Left lung (tissue), 10 donors: ENCODE measurements around the gene CNNM4. TPM values are rescaled to one million over a fixed set of nuclear protein-coding genes. Genes with fewer than 3 reads are reported as not detected.

Source experiments
- ATAC-seq: fragments of 200-7000 bp; cut with Tn5 transposase; one replicate; pipeline ENCODE4 v1.9.1; 2020; ENCODE audit warnings: moderate library complexity
- DNase-seq, 4 donors: peaks; one replicate each; pipeline ENCODE4 v3.0.0-alpha.2; 2013 to 2020
- H3K27ac ChIP-seq, 2 donors: fragments of 200-600 bp; sonication (generic) in 1 of 2; one replicate each; pipeline versions ENCODE4 v1.5.0 to v1.8.0; 2020 to 2021
- H3K27me3 ChIP-seq, 2 donors: fragments of 200-600 bp; sonication (generic) in 1 of 2; one replicate each; pipeline versions ENCODE4 v1.5.0 to v1.8.0; 2020 to 2021
- H3K36me3 ChIP-seq, 2 donors: fragments of 200-600 bp; sonication (generic) in 1 of 2; one replicate each; pipeline versions ENCODE4 v1.5.0 to v1.8.0; 2020 to 2021
- H3K4me1 ChIP-seq, 2 donors: fragments of 200-600 bp; one replicate each; pipeline ENCODE4 v1.8.0; 2021
- H3K4me3 ChIP-seq, 2 donors: fragments of 200-600 bp; sonication (generic) in 1 of 2; one replicate each; pipeline versions ENCODE4 v1.5.0 to v1.8.0; 2020 to 2021; ENCODE audit warnings: mild to moderate bottlenecking in 1 of 2
- H3K9me3 ChIP-seq, 2 donors: fragments of 200-600 bp; sonication (generic) in 1 of 2; one replicate each; pipeline versions ENCODE4 v1.5.0 to v1.8.0; 2020 to 2021
- CTCF ChIP-seq, 2 donors: fragments of 200-600 bp; sonication (generic) in 1 of 2; IDR thresholded peaks; one replicate each; pipeline versions ENCODE4 v1.5.0 to v1.8.0; 2021; ENCODE audit warnings: antibody characterized with exemption in 2 of 2
- intact Hi-C, 2 donors: fragments of 100-400 bp; cut with DNase I; formaldehyde crosslinking; loops; one replicate each; pipeline versions ENCODE4 v1.11.2 to v1.14.2; 2022
- polyA plus RNA-seq, 6 donors: library from polyadenylated mRNA; unstranded; fragments of 120-200 nt; gene quantifications; one replicate each; pipeline ENCODE4 v1.2.1, GENCODE V29; 2013; ENCODE audit not compliant: insufficient read length in 6 of 6
- total RNA-seq, 2 donors: library from RNA; stranded (reverse); fragmentation: NEBNext Ultra II Directional; extraction: Animal tissue kit (Norgen Biotek cat#: 25700); gene quantifications; one replicate each; pipeline ENCODE4 v1.2.1, GENCODE V29; 2021
- donor health status: DM: no; HTN: yes; CAD: no.
- donor health status: DM: no; HTN: no; CAD: no.

CNNM4 gene
- total and polyA plus RNA-seq, 8 donors: 14.1 to 22.8 (median 16.7) TPM

- DNase-seq (peak in 1 of 4 donors; percentile 58), ATAC-seq (peak; percentile 14)
- peak overlapping the region; percentile 50 to 58 for H3K27ac ChIP-seq
- peak overlapping the region; percentile 27 to 58 for H3K4me3 ChIP-seq
- H3K36me3 ChIP-seq: no peaks in the 10 kb centered on the region
- intact Hi-C loops: no loop called here
- H3K27me3 ChIP-seq: no peaks in the 10 kb centered on the region
- H3K9me3 ChIP-seq: no peaks in the 10 kb centered on the region
- H3K4me1 ChIP-seq: peaks cover 26 to 54% of the 10 kb centered on the region in 2 donors
- peak in 1 of 2 donors; percentile 16 for TF ChIP-seq CTCF (IDR thresholded peaks at IDR 0.05)
Observed at GRCh38 chr2:96763511-96764252, 3.0 kb downstream of the CNNM4 start.

- no peak for TF ChIP-seq CTCF (IDR thresholded peaks at IDR 0.05)
- H3K9me3 ChIP-seq: no peaks in the 10 kb centered on the region
- peak; percentile 26 for ATAC-seq
- DNase-seq: peak in 2 of 4 donors; percentile 40 to 55
- H3K27ac ChIP-seq: peak overlapping the region; percentile 9 to 50
- no peaks in the 10 kb centered on the region for H3K36me3 ChIP-seq
- intact Hi-C loops: no loop called here
- H3K4me3 ChIP-seq: peak overlapping the region; percentile 27 to 58
- no peaks in the 10 kb centered on the region for H3K27me3 ChIP-seq
- H3K4me1 ChIP-seq: peaks cover 26 to 54% of the 10 kb centered on the region in 2 donors
Observed at GRCh38 chr2:96764253-96764637, 3.5 kb downstream of the CNNM4 start.

GRCh38 chr2:96767135-96767871 is 6.6 kb downstream of the CNNM4 start:
- Histone ChIP-seq H3K27ac (no peak overlapping the region), H3K4me1 (peaks cover 13 to 37% of the 10 kb centered on the region in 2 donors)
- intact Hi-C loops: no loop called here

GRCh38 chr2:96768083-96768561 is 7.4 kb downstream of the CNNM4 start:
- no peak for TF ChIP-seq CTCF (IDR thresholded peaks at IDR 0.05)
- Histone ChIP-seq H3K9me3 (no peaks in the 10 kb centered on the region), H3K27me3 (no peaks in the 10 kb centered on the region), H3K4me3 (no peak overlapping the region), H3K27ac (no peak overlapping the region), H3K36me3 (peaks cover 0 to 7% of the 10 kb centered on the region in 2 donors), H3K4me1 (peaks cover 11 to 32% of the 10 kb centered on the region in 2 donors)
- intact Hi-C loops: no loop called here
- ATAC-seq (no peak), DNase-seq (no peak)

More at GRCh38 chr2:96767135-96767871, 6.6 kb downstream of the CNNM4 start:
- no peak overlapping the region for H3K4me3 ChIP-seq
- DNase-seq (no peak), ATAC-seq (no peak)
- peaks cover 0 to 7% of the 10 kb centered on the region in 2 donors for H3K36me3 ChIP-seq
- H3K27me3 ChIP-seq: no peaks in the 10 kb centered on the region
- TF ChIP-seq CTCF (IDR thresholded peaks at IDR 0.05): no peak
- H3K9me3 ChIP-seq: no peaks in the 10 kb centered on the region

GRCh38 chr2:96769814-96770213 is 9.1 kb downstream of the CNNM4 start:
- Histone ChIP-seq H3K4me3 (no peak overlapping the region), H3K27me3 (no peaks in the 10 kb centered on the region), H3K36me3 (peaks cover 0 to 7% of the 10 kb centered on the region in 2 donors), H3K27ac (no peak overlapping the region), H3K9me3 (no peaks in the 10 kb centered on the region), H3K4me1 (peaks cover 0 to 32% of the 10 kb centered on the region in 2 donors)
- no peak for TF ChIP-seq CTCF (IDR thresholded peaks at IDR 0.05)
- intact Hi-C loops: no loop called here
- ATAC-seq (peak; percentile 38), DNase-seq (peak in 1 of 4 donors; percentile 59)
